RWPE2 (cell line): Measurements from ENCODE around the gene MIDN.

Source experiments
- ATAC-seq: fragments of 200-7000 bp; cut with Tn5 transposase; 3 replicates; pipeline ENCODE4 v1.9.1; 2021; ENCODE audit warnings: low read depth
- DNase-seq: peaks from one replicate; pipeline ENCODE4 v3.0.0-alpha.2; 2020; ENCODE audit warnings: low spot score
- H3K27ac ChIP-seq: fragments of 450-650 bp; 2 replicates; pipeline ENCODE4 v1.5.1; 2017; ENCODE audit warnings: mild to moderate bottlenecking; ENCODE audit not compliant: poor library complexity, severe bottlenecking
- H3K27me3 ChIP-seq: fragments of 250-450 bp; sonication (Bioruptor Pico); 2 replicates; pipeline ENCODE4 v1.5.1; 2021; ENCODE audit warnings: mild to moderate bottlenecking, moderate library complexity; ENCODE audit not compliant: insufficient read depth, poor library complexity, severe bottlenecking
- H3K36me3 ChIP-seq: fragments of 250-450 bp; sonication (Bioruptor Pico); 2 replicates; pipeline ENCODE4 v1.5.1; 2020; ENCODE audit warnings: low read depth, mild to moderate bottlenecking, moderate library complexity
- H3K4me1 ChIP-seq: fragments of 250-450 bp; sonication (Bioruptor Pico); 2 replicates; pipeline ENCODE4 v1.5.1; 2021; ENCODE audit warnings: mild to moderate bottlenecking, moderate library complexity; ENCODE audit not compliant: insufficient read depth, poor library complexity, severe bottlenecking
- H3K4me3 ChIP-seq: fragments of 250-450 bp; sonication (Bioruptor Pico); 2 replicates; pipeline ENCODE4 v1.5.1; 2021; ENCODE audit warnings: mild to moderate bottlenecking, moderate library complexity; ENCODE audit not compliant: severe bottlenecking
- H3K9me3 ChIP-seq: fragments of 250-450 bp; sonication (Bioruptor Pico); 2 replicates; pipeline ENCODE4 v1.5.1; 2021; ENCODE audit warnings: mild to moderate bottlenecking, moderate library complexity; ENCODE audit not compliant: severe bottlenecking
- CTCF ChIP-seq: fragments of 450-650 bp; IDR thresholded peaks from one replicate; pipeline ENCODE4 v1.5.1; 2017; ENCODE audit warnings: mild to moderate bottlenecking, moderate library complexity; ENCODE audit not compliant: poor library complexity, severe bottlenecking

The MIDN gene

GRCh38 chr19:1214299-1214861, 34.0 kb upstream of the MIDN start:
- peaks cover 7% of the 10 kb centered on the region for H3K36me3 ChIP-seq
- no peaks in the 10 kb centered on the region for H3K9me3 ChIP-seq
- H3K4me3 ChIP-seq: no peak overlapping the region
- H3K27ac ChIP-seq: peak overlapping the region; percentile 93
- H3K27me3 ChIP-seq: no peaks in the 10 kb centered on the region
- peak; percentile 24 for DNase-seq
- no peak for TF ChIP-seq CTCF
- ATAC-seq: no peak
- H3K4me1 ChIP-seq: peaks cover 62% of the 10 kb centered on the region

GRCh38 chr19:1214862-1215731, 33.3 kb upstream of the MIDN start:
- Histone ChIP-seq H3K9me3 (no peaks in the 10 kb centered on the region), H3K4me3 (no peak overlapping the region), H3K27me3 (no peaks in the 10 kb centered on the region), H3K27ac (peak overlapping the region; percentile 93), H3K36me3 (0 out of 2 replicates have a peak, but pooled peaks cover 4% of the 10 kb centered on the region), H3K4me1 (peaks cover 55% of the 10 kb centered on the region)
- DNase-seq (peak; percentile 75), ATAC-seq (peak; percentile 43; the same call in 2 of the 3 replicates)
- no peak for TF ChIP-seq CTCF

- Histone ChIP-seq H3K9me3 (no peaks in the 10 kb centered on the region), H3K4me3 (no peak overlapping the region), H3K36me3 (peaks cover 12% of the 10 kb centered on the region; the same call in 1 of the 2 replicates), H3K27ac (peak overlapping the region; percentile 93), H3K4me1 (peaks cover 42% of the 10 kb centered on the region), H3K27me3 (no peaks in the 10 kb centered on the region)
- TF ChIP-seq CTCF: no peak
- ATAC-seq (no peak), DNase-seq (no peak)
Measured at GRCh38 chr19:1216756-1217155, 31.6 kb upstream of the MIDN start.

- Histone ChIP-seq H3K27me3 (no peaks in the 10 kb centered on the region), H3K36me3 (peaks cover 11% of the 10 kb centered on the region; the same call in 1 of the 2 replicates), H3K27ac (peak overlapping the region; percentile 93), H3K4me1 (peaks cover 40% of the 10 kb centered on the region), H3K4me3 (no peak overlapping the region), H3K9me3 (no peaks in the 10 kb centered on the region)
- no peak for TF ChIP-seq CTCF
- DNase-seq (no peak), ATAC-seq (no peak)
Measured at GRCh38 chr19:1217366-1217765, 31.0 kb upstream of the MIDN start.
